Measurements from ENCODE around the gene GTPBP4.

DNA sequence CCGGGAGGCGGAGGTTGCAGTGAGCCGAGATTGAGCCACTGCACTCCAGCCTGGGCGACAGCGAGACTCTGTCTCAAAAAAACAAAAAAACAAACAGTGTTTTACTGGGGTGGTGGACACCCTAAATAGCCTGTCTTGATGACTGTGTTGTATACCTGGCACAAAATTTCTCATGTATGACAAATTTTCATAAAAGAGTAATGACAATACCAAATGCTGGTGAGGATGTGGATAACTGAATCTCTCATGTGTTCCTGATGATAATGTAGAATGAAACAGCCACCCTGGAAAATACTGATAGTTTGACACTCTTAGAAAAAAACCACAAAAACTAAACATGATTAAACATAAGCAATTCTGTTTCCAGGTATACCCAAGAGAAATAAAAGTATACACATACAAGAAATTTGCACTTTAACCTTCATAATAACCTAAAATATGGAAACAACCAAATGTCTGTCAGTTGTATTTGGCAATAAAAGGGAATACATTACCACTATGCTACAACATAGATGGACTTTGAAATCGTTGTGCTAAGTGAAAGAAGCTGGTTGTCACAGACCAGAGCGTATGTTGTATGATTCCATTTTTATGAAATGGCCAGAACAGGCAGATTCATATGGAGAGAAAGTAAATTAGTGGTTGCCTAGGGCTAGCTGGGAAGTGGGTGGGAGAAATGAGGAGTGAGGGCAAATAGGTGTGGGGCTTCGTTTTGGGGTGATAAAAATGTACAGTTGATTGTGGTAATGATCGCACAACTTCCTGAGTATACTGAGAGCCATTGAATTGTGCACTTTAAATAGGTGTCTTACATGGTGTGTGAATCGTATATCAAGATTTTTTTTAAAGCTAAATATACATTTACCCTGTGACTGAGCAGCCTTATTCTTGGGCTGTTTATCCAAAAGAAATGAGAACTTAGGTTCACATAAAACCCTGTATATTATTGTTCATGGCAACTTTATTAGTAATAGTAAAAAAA, 80.4 kb downstream of the GTPBP4 start:
- TF ChIP-seq ZFP30 (CRISPR knock-in tag; IDR thresholded peaks at IDR 0.05): no peak
- no peak for TF ChIP-seq TCF4 (CRISPR knock-in tag; IDR thresholded peaks at IDR 0.05; ENCODE audit: borderline replicate concordance)
- no peak for TF ChIP-seq BACH2 (CRISPR knock-in tag; IDR thresholded peaks at IDR 0.05; ENCODE audit: borderline replicate concordance)
- no peak for TF ChIP-seq TOX (CRISPR knock-in tag; IDR thresholded peaks at IDR 0.05; ENCODE audit: borderline replicate concordance)
- TF ChIP-seq SNAI2 (CRISPR knock-in tag; IDR thresholded peaks at IDR 0.05): no peak
- TF ChIP-seq, protein P1, sequence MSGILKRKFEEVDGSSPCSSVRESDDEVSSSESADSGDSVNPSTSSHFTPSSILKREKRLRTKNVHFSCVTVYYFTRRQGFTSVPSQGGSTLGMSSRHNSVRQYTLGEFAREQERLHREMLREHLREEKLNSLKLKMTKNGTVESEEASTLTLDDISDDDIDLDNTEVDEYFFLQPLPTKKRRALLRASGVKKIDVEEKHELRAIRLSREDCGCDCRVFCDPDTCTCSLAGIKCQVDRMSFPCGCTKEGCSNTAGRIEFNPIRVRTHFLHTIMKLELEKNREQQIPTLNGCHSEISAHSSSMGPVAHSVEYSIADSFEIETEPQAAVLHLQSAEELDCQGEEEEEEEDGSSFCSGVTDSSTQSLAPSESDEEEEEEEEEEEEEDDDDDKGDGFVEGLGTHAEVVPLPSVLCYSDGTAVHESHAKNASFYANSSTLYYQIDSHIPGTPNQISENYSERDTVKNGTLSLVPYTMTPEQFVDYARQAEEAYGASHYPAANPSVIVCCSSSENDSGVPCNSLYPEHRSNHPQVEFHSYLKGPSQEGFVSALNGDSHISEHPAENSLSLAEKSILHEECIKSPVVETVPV (CRISPR knock-in tag; IDR thresholded peaks at IDR 0.05): no peak
- TF ChIP-seq ZNF565 (CRISPR knock-in tag; conservative IDR thresholded peaks at IDR 0.05; ENCODE audit: low read depth): no peak

All from SK-N-SH treated with all-trans-retinoic acid at 6 μM for 48 hours (cell line).